NOMO-1 treated with dmso at 0.1 percent for 144 hours (cell line): Measurements from ENCODE around the gene RNU1-1.
"Not testable (repeated sequence)": the region's sequence is repeated elsewhere in the genome, so short reads cannot be mapped to it uniquely, and the experiment has no call there.

Experiments
- DNase-seq: peaks from one replicate; lab custom pipeline; 2025; ENCODE audit not compliant: unreplicated experiment; lab: John Stamatoyannopoulos, UW

RNU1-1 gene

GRCh38 chr1:16498047-16498446 is 16.0 kb downstream of the RNU1-1 start:
- DNase-seq: not testable (repeated sequence)

GRCh38 chr1:16497474-16497904 is 16.6 kb downstream of the RNU1-1 start:
- DNase-seq: not testable (repeated sequence)

DNA sequence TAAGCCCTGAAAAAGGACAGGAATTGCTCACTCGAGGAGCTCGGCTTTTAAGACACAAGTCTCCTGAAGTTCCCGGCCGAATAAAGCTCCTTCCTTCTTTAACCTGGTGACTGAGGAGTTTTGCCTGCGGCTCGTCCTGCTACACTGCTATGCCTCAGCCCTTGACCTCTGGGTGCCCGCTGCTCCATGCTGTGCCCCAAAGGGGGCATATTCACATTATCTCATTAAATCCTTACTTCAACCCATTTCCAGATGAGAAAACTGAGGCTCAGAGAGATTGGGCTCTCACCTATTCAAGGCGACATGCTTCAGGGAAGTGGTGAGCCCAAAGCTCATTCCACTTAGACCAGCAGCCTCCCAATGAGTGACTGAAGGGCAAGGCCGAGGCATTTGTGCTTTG is 20.4 kb downstream of the RNU1-1 start:
- not testable (repeated sequence) for DNase-seq

GRCh38 chr1:16492937-16493336 is 21.1 kb downstream of the RNU1-1 start:
- not testable (repeated sequence) for DNase-seq

DNA sequence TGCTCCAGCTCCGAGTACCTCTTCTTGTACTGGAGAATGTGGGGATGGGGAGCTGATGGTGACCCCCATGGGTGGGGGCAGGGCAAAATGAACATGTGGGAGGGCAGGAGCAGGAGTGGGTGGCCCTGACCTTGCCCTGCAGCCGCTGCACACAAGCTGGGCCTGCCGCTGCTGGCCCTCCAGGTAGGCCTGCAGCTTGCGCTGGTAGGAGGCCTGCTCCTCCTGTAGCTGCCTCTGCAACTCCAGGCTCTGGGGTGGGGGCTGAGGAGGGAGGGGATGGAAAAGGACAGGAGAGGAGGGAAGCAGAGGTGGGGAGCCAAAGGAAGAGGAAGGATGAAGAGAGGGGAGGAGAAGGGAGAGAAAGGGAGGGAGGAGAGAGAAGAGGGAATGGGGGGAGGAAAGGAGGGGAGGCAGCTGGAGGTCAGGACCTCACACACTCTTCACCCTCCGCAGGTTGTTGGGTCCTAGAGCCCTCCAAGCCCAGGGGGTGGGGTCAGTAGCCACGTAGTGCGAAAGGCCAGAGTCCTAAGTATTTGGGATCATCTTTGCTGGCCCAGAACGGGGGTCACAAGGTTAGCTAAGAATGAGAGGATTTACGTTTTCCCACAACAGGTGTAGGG is 22.9 kb downstream of the RNU1-1 start:
- DNase-seq: no peak

DNA sequence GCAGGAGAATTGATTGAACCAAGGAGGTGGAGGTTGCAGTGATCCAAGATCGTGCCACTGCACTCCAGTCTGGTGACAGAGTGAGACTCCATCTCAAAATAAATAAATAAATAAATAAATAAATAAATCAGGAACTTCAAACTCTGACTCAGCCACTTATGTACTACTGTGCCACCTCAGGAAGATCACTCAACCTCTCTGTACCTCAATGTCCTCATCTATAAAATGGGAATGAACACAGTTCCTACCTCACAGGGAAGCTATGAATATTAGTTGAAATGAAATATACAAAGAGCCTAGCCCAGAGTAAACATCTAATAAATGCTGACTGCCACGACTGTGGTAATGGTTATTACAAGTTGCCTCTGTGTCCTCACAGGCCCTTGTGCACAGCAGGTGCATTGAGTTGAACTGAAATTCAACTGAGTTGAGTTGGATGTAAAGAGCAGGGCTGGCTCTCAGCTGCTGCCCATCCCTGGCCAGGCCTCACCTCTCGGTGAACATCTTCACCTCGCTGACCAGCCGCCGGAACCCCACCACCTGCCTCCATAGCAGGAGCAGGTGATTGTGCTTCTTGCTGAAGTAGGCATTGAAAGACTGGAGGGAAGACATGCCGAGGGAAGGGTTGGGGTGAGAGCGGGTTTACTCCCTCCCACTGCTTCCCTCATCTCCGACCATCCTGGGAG is 24.7 kb downstream of the RNU1-1 start:
- not testable (repeated sequence) for DNase-seq

DNA sequence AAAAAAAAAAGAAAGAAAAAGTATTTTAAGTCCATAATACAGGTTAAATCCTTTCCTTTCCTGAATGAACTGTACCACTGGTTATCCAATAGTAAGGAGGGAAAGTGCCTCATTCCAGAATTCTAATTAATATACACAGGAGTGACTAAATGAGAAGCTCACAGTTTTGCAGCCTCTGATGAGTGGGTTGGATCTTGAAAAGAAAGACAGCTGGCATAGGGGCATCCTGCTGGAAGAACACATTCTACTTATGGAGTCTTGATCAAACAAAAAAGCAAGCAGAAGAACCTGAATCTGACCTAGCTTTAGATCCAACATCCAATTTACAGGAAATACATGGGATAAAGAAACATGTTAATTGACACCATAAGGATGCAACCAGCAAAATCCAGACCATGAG is 27.1 kb downstream of the RNU1-1 start:
- not testable (repeated sequence) for DNase-seq

- DNase-seq: not testable (repeated sequence)
These were observed 27.8 kb downstream of the RNU1-1 start for GRCh38 chr1:16486316-16486715.

DNA sequence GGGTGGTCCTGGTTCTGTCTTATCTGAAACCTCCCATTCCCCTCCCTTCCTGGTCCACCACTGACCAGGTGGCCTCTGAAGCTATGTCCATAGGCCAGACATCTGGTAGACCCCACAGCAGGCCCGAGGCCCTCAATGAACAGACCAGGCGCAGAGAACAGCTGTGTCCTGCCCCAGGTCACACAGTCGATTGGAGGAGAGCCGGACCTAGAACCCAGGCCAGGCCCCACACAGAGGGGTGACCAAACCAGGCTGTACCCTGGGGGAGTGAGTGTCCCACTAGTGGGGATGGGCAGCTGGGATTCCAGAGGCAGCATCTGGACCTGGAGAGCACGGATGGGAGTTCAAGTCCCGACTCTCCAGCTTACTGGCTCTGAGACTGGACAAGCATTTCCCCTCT is 29.2 kb downstream of the RNU1-1 start:
- DNase-seq: no peak

- no peak for DNase-seq
These were observed 29.6 kb downstream of the RNU1-1 start for GRCh38 chr1:16484501-16484835.

DNA sequence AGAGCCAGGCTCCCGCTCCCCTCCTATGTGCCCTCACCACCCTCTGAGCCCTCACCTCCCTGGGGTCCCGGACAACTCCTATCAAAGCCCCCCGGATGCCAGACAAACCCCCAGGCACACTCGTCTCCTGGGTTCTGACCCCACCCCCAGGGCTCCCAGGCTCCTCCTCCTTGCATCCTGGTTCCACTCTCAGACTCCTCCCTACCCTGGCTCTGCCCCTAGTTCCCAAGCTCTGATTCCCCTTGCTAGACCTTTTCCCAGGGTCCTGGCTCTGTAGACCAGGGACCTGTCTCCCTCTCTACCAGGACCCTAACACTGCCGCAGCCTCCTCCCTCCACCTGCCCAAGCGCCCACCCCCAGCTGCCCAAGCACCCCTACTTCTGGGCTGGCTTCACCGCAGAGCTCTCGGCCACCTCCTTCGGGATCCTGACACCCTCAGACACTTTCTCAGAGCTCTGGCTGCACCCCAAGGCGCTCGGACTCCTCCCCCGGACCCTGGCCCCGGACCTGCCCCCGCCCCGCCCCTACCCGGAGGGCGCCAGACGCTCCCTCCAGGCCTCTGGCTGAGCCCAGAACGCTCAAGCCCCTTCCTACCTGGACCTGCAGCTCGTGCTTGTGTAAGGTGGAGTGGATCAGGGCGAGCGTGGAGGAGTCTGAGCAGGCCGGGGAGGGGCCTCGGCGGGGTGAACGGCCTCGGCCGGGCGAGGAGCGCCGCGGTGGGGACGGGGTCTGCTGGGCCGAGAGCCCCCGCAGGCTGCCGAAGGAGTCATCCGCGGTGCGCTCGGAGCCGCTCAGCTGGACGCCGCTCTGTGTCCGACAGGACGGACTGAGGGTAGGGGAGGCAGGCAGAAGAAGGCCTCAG is 30.2 kb downstream of the RNU1-1 start:
- DNase-seq: not testable (repeated sequence)

GRCh38 chr1:16483146-16483545 is 30.9 kb downstream of the RNU1-1 start:
- not testable (repeated sequence) for DNase-seq

DNA sequence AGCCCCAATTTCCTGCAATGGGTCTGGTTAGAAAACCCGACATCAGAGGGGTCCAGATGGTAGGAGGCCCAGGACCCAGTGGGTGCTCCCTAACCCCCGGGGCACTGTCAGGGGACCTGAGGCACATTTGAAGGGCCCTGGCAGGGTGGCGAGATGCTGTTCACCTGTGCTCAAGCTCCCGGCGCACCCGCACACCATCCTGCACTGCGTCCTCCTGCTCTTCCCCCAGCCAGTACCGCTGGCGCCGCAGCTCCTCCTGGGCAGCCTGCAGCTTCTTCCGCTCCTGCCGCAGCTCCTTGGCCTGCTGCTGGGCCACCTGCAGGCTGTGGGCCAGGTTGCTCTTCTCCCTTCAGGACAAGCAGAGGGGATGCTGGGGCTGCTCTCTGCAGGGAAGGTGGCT is 36.0 kb downstream of the RNU1-1 start:
- DNase-seq: no peak

- not testable (repeated sequence) for DNase-seq
These were observed 38.0 kb downstream of the RNU1-1 start for GRCh38 chr1:16475771-16476770.

DNA sequence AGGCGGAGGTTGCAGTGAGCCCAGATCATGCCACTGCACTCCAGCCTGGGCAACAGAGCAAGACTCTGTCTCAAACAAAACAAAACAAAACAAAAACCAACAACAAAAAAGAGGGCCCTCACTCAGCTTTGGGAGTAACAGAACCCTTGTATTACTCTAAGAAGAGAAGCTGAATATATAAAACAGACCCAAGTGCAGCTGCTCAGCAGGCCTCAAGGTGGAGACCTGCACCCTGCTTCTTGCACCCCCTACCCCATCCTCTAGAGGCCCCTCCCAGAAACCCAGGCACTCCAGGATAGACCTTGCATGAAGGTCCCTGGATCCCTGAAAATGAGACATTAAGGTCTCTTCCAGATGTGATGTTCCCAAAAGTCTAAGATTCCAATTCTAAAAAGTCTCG is 39.2 kb downstream of the RNU1-1 start:
- not testable (repeated sequence) for DNase-seq

- no peak for DNase-seq
These were observed 39.8 kb downstream of the RNU1-1 start for GRCh38 chr1:16474166-16474800.

DNA sequence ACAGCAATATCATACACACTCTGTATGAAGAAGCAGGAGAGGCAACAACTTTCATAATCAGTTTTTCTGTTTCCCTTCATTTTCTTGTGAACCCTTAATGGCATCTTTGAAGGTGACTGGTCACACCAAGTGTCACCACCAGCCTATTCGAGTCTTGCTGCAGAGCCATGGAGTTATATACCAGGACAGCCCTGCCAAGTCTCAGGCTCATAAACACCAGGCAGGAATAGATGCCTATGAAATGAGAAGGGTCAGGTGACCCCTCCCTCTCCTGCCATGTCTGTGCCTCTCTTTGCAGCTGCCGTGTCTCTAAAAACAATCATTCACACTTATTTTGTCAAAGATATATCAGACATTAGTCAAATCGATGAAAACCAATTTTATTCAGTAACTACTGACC is 45.5 kb downstream of the RNU1-1 start:
- no peak for DNase-seq

- no peak for DNase-seq
These were observed 49.0 kb downstream of the RNU1-1 start for GRCh38 chr1:16464917-16465625.
